HG03469 (cell line): ENCODE measurements around the gene PFKM.
"Not testable (repeated sequence)": the region's sequence is repeated elsewhere in the genome, so short reads cannot be mapped to it uniquely, and the experiment has no call there.

ENCODE experiments used
- ATAC-seq: cut with Tn5 transposase; IDR thresholded peaks from one replicate; pipeline ENCODE4 v1.9.1; 2021; ENCODE audit warnings: mild to moderate bottlenecking, moderate library complexity, moderate number of reproducible peaks; ENCODE audit not compliant: unreplicated experiment

Gene PFKM

DNA sequence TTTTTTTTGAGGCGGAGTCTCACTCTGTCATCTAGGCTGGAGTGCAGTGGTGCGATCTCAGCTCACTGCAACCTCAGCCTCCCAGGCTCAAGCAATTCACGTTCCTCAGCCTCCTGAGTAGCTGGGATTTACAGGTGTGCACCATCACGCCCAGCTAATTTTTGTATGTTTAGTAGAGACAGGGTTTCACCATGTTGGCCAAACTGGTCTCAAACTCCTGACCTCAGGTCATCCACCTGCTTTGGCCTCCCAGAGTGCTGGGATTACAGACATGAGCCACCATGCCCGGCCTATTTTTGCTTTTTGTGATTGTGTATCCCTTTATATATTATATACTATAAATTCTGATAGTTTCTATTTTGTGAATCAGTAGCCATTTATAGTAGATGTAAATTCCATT lies 36.6 kb downstream of the PFKM start:
- ATAC-seq, result not testable (repeated sequence)

DNA sequence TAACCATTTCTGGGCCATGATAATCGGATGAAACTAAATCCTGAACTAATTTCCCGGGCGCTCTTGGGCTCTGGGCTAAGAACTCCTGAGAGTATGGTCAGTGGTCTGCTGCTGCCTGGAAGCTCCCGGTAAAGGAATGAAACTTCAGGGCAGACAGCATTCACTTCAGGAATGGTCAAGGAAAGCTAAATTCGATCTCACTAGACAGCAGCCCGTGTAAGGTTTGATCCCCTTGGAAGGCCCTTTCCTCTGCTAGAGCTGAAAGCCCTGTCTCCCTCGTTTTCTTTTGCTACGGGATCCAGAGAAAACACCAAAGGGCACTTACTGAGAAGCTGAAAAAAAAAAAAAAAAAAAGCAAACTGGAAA lies 37.5 kb downstream of the PFKM start:
- no peak for ATAC-seq

DNA sequence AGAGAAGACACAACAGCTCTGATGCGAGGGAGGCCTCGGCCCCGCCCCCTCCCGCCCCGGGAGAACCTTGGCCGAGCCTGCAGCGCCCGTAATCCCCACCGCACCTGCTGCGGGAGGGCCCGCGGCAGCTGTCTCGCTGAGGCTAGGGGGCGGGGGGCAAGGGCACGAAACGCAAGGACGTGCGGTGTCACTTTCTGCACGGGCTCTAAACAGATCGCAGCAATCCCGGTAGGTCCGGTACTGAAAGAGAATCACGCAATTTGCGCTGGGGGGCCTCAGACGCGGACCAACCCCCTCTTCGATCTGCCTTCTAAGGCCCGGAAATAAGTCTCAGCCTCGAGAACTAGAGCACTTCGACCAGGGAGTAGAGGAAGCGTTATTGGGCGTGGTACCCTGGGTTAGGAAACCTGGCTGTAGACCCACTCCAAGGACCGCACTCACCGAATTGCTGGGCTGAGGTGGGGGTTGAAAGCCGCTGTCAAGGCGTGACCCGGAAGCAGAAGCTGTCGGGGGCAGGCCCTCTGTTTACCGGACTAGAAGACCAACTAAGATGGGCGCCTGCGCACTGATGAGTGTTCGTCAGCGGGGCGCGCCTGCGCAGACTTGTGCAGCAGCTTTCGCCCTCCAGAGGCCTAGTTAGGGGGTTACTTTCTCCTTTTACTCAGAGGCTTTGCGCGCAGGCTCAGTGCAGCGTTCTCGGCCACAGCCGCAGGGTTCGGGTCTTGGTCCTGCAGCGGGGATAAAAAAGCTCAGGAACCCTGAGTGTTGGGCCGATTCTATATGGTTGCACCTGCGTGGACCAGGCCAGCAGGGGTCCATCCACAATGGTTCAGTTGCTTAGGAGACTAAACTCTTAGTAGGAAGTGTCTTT lies 38.1 kb downstream of the PFKM start, which contains the start of gene ASB8:
ASB8 (minus strand) TSS at position 498 of the 871 bp plus-strand sequence. CDS start 4,019 bp downstream, outside the sequence.
- ATAC-seq, result peak; percentile 82

DNA sequence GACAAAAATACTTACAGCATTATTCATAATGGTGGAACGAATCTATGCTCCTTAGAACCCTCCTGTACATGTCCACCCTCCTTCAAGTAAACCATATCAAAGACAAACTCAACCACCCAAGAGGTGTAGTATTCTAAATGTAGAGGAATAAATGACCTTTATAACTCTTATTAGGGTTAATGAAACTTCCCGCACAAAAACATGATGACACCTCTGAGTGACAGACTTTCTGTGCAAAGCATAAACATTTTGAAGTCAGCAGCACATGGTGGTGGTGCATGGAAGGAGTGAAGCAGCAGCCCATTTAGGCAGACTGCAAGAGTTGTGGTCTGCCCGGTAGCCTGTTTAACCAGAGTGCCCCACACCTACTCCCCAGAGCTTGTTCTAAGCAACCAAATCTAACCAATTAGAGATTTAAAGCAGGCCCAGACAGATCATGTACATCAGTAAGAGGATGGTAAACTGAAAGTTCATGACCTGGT lies 38.8 kb downstream of the PFKM start:
- no peak for ATAC-seq

DNA sequence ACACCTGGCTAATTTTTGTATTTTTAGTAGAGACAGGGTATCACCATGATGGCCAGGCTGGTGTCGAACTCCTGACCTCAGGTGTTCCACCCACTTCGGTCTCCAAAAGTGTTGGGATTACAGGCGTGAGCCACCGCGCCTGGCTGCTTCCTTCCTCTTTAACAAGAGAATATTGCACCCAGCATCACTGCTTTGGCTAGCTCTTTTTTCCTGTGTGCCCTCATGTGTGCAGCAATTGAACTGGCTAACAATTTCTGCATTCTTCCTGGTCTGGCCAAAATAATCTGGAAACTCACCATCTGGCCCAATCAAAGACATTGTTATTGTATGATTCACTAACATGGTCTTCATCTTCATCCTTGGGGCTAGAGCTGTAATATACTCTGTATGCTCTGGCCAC lies 40.9 kb downstream of the PFKM start:
- ATAC-seq, result no peak

DNA sequence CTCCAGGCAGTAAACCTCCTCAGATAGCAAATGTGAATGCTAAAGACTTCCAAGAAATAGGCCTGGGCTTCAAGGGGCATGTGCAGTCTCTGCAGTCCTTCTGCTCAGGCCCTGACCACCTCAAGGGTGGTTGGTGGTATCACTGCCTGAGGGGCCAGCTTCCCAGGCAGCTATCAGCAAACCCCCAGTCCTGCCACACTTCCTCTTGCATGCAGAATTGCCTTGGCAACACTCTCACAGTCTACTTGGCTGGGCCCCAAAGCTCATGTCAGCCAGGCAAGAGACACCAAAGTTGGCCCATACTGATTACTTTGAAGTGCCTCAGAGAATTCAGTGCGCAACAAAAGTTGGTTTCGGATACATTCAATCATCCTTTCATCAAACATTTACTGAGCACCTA lies 41.6 kb downstream of the PFKM start:
- ATAC-seq, result no peak

DNA sequence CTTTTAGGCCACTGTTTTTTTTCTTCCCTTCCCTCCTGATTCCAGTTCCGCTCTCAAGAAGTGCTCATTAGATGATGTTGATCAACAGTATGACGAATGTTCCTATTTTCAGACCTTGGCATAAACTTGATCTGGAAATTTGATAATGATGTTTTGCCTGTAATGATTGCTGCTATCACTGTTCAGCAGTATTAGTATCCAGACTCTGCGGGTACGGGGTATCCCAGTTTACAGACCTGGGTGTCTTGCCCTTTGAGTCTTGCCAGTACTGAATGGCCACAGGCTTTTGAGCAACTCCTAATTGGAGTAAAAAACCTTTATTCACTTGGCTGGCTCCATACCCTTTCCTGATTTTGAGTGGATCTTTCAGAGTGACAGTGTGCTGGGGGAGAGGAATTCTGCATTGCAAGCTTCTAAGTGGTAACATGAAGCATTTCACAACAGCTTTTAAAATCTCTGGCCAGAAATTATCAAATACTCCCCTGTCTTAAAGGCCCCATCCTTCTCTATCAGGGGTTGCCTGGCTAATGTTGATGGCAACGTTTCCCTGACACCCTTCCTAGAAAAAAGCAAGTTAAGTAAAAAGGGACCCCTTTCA lies 44.1 kb downstream of the PFKM start:
- ATAC-seq, result no peak

DNA sequence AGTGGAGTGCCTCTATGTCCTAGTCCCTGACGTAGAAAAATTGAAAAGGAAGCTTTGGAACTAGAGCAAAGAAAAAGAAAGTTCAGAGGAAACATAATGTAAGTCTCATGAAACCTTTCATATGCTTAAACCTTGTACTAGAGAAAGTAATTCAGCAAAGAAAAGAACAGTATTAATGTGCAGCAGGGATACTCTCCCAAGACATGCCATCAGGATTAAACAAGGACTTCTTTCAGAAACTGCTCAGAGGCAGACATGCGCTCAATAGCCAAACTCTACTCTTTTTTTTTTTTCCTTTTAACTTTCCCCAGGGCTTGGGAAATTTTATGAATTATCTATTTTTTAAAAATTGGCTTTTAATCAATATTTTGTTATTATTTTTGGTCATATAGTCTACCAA lies 45.3 kb downstream of the PFKM start:
- ATAC-seq, result no peak

DNA sequence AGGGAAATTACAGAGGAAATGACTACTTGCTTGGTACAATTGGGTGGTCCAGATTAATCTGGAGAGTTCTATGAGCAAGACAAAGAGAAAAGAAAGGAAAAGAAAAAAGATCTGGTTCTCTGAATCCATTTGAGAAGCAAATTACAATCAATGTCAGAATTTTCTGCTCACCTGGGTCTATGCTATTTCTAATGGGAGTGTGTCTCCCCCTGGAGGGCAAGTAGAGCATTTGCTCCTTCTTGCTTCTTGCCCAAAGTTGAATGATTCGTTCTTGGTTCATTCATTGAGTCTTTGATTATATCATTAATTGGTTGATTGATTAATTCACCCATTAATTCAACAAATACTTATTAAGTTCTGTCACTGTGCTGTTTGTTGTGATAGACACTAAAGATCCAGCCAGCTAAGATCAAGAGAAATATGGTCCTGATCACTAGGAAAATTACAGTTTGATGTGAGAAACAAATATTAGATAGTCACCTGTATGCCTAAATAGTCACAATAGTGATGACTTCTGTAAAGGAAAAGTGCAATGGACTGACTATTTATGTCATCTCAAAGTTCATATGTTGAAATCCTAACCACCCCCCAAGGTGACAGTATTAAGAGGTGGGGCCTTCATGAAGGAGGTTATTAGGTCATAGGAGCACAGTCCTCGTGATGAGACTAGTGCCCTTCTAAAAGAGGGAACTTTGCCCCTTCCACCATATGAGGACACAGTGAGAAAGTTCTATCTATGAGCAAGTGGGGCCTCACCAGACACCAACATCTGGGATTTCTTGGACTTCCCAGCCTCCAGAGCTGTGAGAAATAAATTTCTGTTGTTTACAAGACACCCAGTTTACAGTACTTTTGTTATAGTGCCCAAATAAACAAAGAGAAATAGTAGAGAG lies 46.2 kb downstream of the PFKM start:
- ATAC-seq, result no peak

DNA sequence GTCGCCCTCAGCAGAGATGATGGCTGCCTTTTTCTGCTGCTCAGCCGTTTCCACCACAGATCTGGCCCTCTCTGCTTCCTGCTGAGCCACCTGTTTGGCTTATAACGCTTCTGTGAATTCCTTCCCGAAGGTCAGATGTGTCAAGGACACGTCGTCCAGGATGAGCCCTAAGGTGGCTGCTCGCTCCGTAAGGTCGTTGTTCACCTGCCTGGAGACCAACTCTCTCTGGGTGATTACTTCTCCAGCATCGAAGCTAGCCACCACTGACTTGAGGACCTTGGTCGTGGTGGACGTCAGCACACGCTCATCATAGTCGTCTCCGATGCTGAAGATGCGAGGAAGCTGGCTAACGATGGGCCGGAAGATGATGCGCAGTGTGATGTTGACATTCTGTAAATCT lies 49.8 kb downstream of the PFKM start:
- ATAC-seq, result no peak

DNA sequence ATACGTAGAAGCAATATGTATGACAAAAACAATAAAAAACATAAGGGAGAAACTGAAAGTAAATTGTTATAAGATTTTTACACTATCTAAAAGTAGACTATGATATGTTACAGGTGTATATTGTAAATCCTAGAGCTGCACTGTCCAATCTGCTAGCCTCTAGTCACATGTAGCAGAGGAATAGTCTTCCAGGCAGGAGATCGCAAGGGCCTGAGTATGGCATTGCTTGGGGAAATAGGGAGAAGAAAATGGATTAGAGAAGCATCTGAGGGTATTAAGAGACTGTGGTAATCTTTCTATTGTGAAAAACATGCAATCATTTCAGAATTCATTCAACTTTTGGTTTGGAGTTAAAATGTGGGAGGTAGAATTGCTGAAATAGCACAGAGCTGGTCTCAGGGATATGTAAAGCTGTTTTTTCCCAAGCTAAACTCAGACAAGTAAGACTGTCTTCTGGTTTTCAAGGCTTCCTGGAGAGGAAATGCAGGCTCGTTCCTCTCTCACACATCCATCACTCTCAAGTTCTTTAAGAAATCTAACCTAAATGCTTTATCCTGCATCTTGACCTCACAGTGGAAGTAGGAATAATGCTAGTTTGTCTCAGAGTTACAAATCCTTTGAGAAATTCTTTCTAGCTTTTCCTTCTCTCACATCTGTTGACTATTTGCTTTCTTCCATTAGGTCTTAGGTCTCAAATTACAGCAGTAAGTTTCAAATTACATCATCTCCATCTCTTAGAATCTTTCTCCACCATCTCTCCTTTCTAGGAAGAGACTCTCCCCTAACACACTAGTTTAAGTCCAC lies 56.7 kb downstream of the PFKM start:
- ATAC-seq, result no peak

DNA sequence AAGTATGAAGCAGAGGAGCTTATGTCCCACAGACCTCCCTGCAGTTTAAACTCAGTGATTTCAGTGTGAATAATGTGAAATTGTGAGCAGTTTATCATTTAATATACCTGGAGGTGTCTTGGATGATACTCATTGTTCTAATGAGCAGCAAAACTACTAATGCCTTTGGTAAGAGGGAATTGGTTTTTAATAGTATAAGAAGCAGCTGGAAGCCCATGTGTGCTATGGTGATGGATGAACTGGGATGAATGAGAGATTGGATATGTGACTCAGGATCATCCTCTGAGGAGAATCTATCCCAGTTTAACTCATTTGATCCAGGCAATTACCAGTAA lies 57.2 kb downstream of the PFKM start:
- ATAC-seq, result no peak

DNA sequence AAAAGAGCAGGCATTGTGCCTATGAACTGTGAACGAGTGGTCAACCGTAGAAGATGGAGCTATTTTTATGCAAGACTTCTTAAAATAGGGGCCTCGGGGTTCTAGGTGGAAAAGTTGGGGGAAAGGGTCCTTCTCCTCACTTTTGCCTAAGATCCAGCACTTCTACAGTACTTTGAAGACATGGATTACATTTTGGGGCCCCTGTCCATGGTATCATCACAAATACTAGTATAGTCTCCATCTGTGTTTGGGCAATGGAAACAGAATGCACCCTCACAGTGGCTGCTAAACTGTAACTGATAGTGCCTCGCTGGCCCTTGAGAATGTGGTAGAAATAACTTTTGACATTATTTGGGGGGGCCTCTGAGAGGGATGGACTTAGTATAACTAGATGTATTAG lies 58.8 kb downstream of the PFKM start:
- no peak for ATAC-seq

DNA sequence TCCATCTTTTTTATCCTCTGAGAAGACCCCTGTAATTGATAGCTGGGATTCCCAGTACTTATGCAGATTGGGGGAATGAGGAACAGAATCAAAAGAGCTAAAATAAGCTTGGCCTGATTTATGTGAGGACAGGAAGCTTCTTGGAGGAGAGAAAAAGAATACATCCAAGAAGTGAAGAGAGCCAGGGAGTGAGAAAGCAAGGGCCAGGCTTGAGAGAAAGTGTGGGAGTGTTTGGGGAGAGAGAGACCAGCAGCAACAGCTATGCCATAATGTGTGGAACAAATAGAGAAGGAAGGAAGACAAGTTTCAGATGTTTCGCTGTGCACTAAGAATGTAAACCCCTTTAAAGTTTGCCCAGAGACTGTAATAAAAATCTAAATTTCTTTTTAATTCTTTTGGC lies 60.3 kb downstream of the PFKM start:
- ATAC-seq, result no peak

DNA sequence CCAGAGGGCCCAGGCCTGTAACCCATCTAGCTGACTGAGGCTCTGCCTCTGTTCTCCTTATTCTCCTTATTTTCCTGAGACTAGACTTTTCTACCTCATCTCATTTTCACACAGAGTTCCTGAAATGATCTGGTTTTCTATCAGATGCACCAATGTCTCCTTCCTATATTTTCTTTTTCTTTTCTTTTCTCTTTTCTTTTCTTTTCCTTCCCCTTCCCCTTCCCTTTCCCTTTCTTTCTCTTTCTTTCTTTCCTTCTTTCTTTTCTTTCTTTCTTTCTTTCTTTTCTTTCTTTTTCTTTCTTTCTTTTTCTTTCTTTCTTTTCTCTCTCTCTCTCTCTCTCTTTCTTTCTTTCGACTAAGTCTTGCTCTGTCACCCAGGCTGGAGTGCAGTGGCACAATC lies 61.3 kb downstream of the PFKM start:
- no peak for ATAC-seq

DNA sequence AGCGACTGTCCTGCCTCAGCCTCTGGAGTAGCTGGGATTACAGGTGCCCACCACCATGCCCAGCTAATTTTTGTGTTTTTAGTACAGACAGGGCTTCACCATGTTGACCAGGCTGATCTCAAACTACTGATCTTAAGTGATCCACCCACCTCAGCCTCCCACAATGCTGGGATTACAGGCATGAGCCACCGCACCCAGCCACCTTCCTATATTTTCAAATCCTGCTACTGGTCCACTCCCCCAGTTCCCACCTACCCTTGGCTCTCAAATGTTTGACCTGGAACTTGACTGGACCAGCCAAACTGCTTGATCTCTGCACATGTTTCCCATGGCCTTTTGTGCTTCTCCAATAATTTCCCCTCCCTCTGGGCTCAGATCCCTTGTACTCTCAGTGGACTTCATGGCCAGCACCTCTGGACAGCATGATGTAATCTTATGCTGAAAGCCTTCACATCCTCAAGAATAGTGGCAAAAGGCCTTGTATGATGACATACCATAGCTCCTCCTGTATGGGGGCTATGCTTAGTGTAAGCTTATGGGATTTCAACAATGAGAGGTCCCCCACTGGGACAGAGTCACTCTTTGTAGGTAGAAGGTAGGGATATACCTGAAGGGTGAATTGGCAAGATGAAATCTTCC lies 61.8 kb downstream of the PFKM start:
- ATAC-seq, result no peak

DNA sequence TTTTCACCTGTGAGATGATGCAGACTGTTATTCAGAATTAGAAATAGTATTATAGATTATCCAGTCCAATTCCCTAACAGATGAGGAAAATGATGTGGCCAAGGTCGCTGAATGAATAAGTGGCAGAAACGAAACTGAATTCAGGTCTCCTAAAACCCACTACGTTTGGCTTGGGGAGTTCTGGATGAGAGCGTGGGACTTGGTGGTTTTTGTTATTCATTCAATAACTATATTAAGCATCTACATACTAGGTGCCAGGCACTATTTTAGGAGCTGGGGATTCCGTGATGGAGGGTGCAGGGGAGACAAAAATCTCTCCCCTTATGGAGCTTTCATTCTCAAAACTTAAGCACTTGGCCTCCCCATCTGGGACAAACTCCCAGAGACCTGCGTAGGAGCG lies 63.5 kb downstream of the PFKM start:
- ATAC-seq, result no peak

DNA sequence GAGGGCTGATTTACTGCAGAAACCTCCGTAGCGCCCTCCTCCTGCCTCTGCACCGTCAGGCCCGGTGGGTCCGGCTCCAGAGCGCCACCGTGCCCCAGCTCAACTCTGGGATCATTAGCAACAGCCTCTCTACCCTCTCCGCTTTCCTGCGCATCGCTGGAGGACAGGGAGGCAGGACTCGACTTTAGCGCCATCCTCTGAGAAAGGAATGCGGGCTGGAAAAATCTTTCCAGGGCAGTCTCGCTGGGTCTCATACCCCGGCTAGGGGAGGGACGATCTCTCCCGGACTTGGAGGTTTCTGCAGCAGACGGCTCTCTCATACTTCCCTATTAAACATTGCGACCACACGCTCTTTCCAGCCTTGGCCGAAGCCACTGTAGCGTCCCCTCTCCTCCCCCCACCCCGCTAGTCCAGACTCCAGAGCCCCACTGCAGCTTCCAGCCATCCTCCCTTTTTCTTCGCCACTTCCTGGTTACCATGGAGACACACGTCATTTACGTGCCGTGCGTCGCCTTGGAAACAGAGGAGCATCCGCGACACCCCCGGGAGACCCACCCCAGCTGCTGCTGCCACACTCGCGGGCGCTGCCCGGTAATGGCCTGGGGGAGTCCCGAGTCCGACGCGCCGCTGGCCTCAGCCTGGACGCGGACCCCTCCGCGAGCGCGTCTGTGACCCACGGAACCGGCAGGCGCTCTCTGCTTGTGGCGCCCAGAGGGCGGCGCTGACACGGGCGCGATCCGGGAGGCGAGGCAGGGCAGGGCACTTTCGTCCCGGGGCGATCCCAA lies 64.1 kb downstream of the PFKM start, which contains the start of gene CCDC184:
CCDC184 (plus strand) TSS at position 554 of the 785 bp plus-strand sequence. CDS start 479 bp downstream, outside the sequence.
- ATAC-seq, result peak; percentile 52

DNA sequence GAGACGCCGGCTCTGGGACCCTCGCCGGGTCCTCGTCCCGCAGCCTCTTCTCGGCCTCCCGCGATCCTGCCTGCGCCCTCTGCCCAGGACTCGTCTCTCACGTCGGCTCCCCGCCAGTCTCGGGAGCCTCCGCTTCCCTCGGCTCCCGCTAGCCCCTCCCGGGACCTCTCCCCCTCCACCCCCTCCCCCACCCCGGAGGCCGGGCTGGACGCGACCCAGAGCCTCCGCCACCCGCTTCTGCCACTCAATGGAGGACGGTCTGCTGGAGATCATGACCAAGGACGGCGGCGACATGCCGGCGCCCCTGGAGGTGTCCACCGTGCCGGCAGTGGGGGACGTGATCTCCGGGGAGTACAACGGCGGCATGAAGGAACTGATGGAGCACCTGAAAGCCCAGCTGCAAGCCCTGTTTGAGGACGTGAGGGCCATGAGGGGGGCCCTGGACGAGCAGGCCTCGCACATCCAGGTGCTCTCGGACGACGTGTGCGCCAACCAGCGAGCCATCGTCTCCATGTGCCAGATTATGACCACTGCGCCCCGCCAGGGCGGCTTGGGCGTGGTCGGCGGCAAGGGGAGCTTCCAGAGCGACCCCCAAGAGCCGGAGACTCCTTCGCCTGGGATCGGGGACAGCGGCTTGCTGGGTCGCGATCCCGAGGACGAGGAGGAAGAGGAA lies 64.8 kb downstream of the PFKM start:
- no peak for ATAC-seq
